ENCODE results near the gene CDK14. TPM values are rescaled to one million over a fixed set of nuclear protein-coding genes. Genes with fewer than 3 reads are reported as not detected.
"Not testable (repeated sequence)": the region's sequence is repeated elsewhere in the genome, so short reads cannot be mapped to it uniquely, and the experiment has no call there.

CDK14 gene
- total and polyA plus RNA-seq, 11 donors = 2.9 to 37.7 (median 21.3) TPM

DNA sequence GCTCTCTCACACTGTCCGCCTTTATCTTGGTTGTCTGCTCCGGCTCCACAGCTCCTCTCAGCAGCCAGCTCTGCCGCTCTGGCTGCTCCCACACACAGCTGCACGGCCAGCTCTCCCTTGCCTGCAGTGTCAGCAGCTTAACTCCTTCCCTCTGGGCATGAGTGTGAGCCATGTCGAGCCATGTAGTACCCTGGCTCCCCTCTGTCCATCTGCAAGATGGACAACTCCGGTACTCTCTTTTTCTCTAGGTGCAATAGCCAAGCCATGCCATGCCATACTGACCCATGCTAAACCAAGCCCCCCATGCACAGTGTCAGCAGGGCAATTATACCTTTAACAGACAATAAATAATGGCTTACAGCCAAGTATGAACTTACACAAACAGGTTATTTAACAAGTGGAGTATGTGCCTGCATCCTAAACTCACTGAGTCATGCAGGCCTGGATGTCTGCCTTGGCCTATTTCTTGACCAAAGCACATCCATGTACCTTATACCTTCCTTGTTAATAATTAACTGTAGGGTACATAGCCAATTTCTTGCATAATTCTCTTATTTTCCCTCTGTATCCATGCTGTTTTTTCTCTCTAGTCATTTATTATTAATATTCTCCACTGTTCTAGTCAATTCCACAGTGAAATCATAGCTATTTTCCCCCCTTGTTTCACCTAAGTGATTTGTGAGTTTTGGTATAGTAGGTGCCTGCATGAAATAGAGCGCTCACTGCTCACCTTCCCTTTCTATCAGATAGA is 170.9 kb downstream of the CDK14 start:
- ATAC-seq (peak; percentile 87 to 98 (median 97)), DNase-seq (peak; percentile 56 to 77 (median 71))
- no peak for TF ChIP-seq POLR2A (IDR thresholded peaks at IDR 0.05)
- TF ChIP-seq, protein P1, sequence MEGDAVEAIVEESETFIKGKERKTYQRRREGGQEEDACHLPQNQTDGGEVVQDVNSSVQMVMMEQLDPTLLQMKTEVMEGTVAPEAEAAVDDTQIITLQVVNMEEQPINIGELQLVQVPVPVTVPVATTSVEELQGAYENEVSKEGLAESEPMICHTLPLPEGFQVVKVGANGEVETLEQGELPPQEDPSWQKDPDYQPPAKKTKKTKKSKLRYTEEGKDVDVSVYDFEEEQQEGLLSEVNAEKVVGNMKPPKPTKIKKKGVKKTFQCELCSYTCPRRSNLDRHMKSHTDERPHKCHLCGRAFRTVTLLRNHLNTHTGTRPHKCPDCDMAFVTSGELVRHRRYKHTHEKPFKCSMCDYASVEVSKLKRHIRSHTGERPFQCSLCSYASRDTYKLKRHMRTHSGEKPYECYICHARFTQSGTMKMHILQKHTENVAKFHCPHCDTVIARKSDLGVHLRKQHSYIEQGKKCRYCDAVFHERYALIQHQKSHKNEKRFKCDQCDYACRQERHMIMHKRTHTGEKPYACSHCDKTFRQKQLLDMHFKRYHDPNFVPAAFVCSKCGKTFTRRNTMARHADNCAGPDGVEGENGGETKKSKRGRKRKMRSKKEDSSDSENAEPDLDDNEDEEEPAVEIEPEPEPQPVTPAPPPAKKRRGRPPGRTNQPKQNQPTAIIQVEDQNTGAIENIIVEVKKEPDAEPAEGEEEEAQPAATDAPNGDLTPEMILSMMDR (IDR thresholded peaks at IDR 0.05) = no peak
- Histone ChIP-seq H3K27ac (peak overlapping the region in 8 of 12 donors; percentile 12 to 58 (median 52)), H3K4me3 (peak overlapping the region in 4 of 12 donors; percentile 10 to 24 (median 19)), H3K36me3 (no peaks in the 10 kb centered on the region), H3K9me3 (peaks cover 0 to 7% (median 0%) of the 10 kb centered on the region in 12 donors), H3K4me1 (peaks cover 0 to 28% (median 5%) of the 10 kb centered on the region in 12 donors), H3K27me3 (no peaks in the 10 kb centered on the region)
- intact Hi-C loops (cut with DNase I) = no loop called here
- WGBS, 4 donors = 32 to 58% (median 46%) methylated on average over 7 of the region's 7 CpGs

DNA sequence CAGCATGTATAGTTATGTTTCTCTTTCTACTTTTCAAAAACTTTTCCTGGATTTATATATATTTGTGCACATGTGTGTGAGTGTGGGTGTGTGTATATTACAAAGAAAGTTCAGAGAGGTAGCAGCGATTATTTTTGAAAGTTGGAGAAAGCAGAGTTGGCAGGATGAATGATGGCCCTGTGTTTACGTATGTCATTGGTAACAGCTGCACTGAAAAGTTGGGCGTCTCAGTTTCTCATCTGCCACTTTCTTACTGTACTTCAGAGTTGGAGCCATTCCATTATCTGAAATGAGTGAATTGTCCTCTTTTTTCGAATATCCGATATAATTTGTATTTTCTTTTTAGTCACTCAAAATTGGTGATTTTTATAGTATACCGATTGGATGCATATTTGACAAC is 172.2 kb downstream of the CDK14 start:
- ATAC-seq = no peak

DNA sequence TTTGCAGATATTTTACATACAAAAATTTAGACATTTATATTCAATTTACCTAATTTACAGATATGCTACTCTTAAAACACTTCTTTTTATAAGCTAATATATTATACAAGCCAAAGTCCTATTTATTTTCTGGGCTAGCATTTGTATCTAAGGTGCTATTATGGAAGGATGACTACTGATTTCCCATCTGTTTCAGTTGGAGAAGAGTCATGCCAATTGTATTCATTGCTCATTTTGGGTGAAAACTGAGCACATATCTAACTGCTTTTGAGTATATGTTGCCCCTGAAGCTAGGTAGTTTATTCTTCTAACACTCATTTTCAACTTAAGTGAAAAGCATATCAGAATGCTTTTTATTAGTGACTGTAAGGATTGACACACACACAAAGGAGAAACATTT is 172.9 kb downstream of the CDK14 start:
- Histone ChIP-seq H3K4me1 (peaks cover 0 to 29% (median 5%) of the 10 kb centered on the region in 12 donors), H3K9me3 (peaks cover 0 to 7% (median 0%) of the 10 kb centered on the region in 12 donors), H3K27me3 (no peaks in the 10 kb centered on the region), H3K36me3 (no peaks in the 10 kb centered on the region), H3K27ac (no peak overlapping the region), H3K4me3 (no peak overlapping the region)
- DNase-seq = no peak
- intact Hi-C loops (cut with DNase I) = no loop called here
- no peak for ATAC-seq
- TF ChIP-seq, protein P1 (IDR thresholded peaks at IDR 0.05) = no peak
- no peak for TF ChIP-seq POLR2A (IDR thresholded peaks at IDR 0.05)

More for the DNA sequence above, 172.2 kb downstream of the CDK14 start:
- TF ChIP-seq, protein P1 (IDR thresholded peaks at IDR 0.05) = no peak
- TF ChIP-seq POLR2A (IDR thresholded peaks at IDR 0.05) = no peak
- H3K4me1 ChIP-seq = peaks cover 0 to 28% (median 5%) of the 10 kb centered on the region in 12 donors
- H3K36me3 ChIP-seq = no peaks in the 10 kb centered on the region
- no peaks in the 10 kb centered on the region for H3K27me3 ChIP-seq
- no peak overlapping the region for H3K27ac ChIP-seq
- H3K9me3 ChIP-seq = peaks cover 0 to 7% (median 0%) of the 10 kb centered on the region in 12 donors
- WGBS, 4 donors = 74 to 88% (median 80%) methylated on average over 6 of the region's 6 CpGs
- H3K4me3 ChIP-seq = no peak overlapping the region
- DNase-seq = no peak
- intact Hi-C loops (cut with DNase I) = no loop called here

DNA sequence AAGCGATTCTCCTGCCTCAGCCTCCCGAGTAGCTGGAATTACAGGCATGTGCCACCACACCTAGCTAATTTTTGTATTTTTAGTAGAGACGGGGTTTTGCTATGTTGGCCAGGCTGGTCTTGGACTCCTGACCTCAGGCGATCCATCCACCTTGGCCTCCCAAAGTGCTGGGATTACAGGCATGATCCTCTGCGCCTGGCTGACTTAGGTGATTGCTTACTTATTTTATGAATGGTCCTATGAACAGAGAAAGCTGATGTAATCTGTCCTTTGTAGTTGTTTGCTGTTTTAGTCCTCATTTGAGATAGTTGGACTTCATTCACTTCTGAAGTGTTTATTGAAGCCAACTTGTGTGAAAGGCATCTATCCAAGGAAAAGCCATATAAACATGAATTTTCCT is 173.4 kb downstream of the CDK14 start:
- ATAC-seq; intact Hi-C loops (cut with DNase I): not testable (repeated sequence)
- WGBS, 4 donors = 90 to 98% (median 98%) methylated on average over 5 of the region's 5 CpGs

More for the DNA sequence above, 173.4 kb downstream of the CDK14 start:
- H3K27ac ChIP-seq, H3K9me3 ChIP-seq, DNase-seq, H3K36me3 ChIP-seq, H3K4me3 ChIP-seq, H3K27me3 ChIP-seq: not testable (repeated sequence)
- peaks cover 0 to 32% (median 4%) of the 10 kb centered on the region in 12 donors for H3K4me1 ChIP-seq

Measured in heart left ventricle (tissue), 16 donors.